ENCODE results near the gene SLC25A51.

SLC25A51 gene

GRCh38 chr9:37936376-37936775, 32.4 kb upstream of the SLC25A51 start:
- DNase-seq: no peak

- no peak for DNase-seq
Measured at GRCh38 chr9:37935096-37935495, 31.2 kb upstream of the SLC25A51 start.

GRCh38 chr9:37931592-37931991, 27.7 kb upstream of the SLC25A51 start:
- no peak for DNase-seq

GRCh38 chr9:37929441-37929895, 25.5 kb upstream of the SLC25A51 start:
- DNase-seq: no peak

GRCh38 chr9:37928552-37929430, 24.9 kb upstream of the SLC25A51 start:
- DNase-seq: no peak

- DNase-seq: no peak
Measured at GRCh38 chr9:37927601-37928551, 23.9 kb upstream of the SLC25A51 start.

GRCh38 chr9:37927132-37927531, 23.2 kb upstream of the SLC25A51 start:
- DNase-seq: no peak

- DNase-seq: no peak
Measured at GRCh38 chr9:37926737-37927118, 22.8 kb upstream of the SLC25A51 start.

- DNase-seq: no peak
Measured at GRCh38 chr9:37925786-37926736, 22.1 kb upstream of the SLC25A51 start.

GRCh38 chr9:37925006-37925405, 21.1 kb upstream of the SLC25A51 start:
- DNase-seq: no peak

- DNase-seq: no peak
Measured at GRCh38 chr9:37924538-37924937, 20.6 kb upstream of the SLC25A51 start.

- DNase-seq: no peak
Measured at GRCh38 chr9:37923796-37924427, 20.0 kb upstream of the SLC25A51 start.

- no peak for DNase-seq
Measured at GRCh38 chr9:37923118-37923795, 19.3 kb upstream of the SLC25A51 start.

GRCh38 chr9:37922363-37923117, 18.6 kb upstream of the SLC25A51 start:
- DNase-seq: no peak

- DNase-seq: no peak
Measured at GRCh38 chr9:37921546-37922300, 17.8 kb upstream of the SLC25A51 start.

GRCh38 chr9:37921168-37921510, 17.2 kb upstream of the SLC25A51 start:
- no peak for DNase-seq

- no peak for DNase-seq
Measured at GRCh38 chr9:37920471-37921167, 16.7 kb upstream of the SLC25A51 start.

GRCh38 chr9:37919956-37920335, 16.0 kb upstream of the SLC25A51 start:
- no peak for DNase-seq

- DNase-seq: no peak
Measured at GRCh38 chr9:37919246-37919955, 15.5 kb upstream of the SLC25A51 start.
